ENCODE data around the gene TUT4.

GRCh38 chr1:52506349-52506748 lies 46.5 kb downstream of the TUT4 start:
- TF ChIP-seq CTCF (IDR thresholded peaks at IDR 0.05; ENCODE audit: low read depth, low read length): no peak
- no peak for TF ChIP-seq EZH2phosphoT487 (IDR thresholded peaks at IDR 0.05; ENCODE audit: low read depth)

All from OCI-LY3 (cell line).